Astrocyte of the cerebellum (primary cell): ENCODE data around the gene KAT2B.

Experiments
- DNase-seq: peaks from one replicate; pipeline ENCODE4 v3.0.0-alpha.2; 2011; ENCODE audit warnings: low read depth
- H3K4me3 ChIP-seq: 2 replicates; pipeline ENCODE4 v1.5.1; 2011; ENCODE audit warnings: mild to moderate bottlenecking, low read depth, low read length, moderate library complexity
- CTCF ChIP-seq: IDR thresholded peaks from 2 replicates; pipeline ENCODE4 v1.5.1; 2012; ENCODE audit warnings: low read length, low read depth, moderate library complexity, mild to moderate bottlenecking; ENCODE audit errors: missing control alignments
- in situ Hi-C: cut with HindIII; loops from 2 replicates; pipeline ENCODE4 v1.10.0; 2017; ENCODE audit warnings: low sequenced_read_pairs

KAT2B gene

GRCh38 chr3:20143519-20143918 lies 103.3 kb downstream of the KAT2B start:
- TF ChIP-seq CTCF = no peak
- H3K4me3 ChIP-seq = no peak overlapping the region
- no peak for DNase-seq
- in situ Hi-C loops = loop anchor here (5.0 kb wide), 1 partner anchor 51 kb away; no protein-coding TSS in a partner anchor

DNA sequence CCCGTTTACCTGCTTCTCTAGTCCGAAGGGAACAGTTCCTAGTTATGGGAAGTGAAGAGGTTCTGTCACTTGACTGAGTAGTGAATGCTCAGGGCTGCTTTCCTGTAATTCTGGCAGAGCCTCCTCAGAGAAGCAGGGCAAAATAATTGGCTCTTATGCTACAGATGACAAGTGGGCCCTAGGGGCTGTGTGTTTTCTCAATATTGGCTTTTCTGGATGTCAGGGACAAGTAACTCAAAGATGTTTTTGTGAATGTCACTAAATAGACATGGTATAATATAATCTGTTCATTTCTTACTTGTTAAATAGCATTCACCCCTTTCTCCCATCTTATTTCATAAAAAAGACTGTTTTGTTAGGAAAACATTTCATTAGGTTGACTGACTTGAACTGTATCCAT lies 105.6 kb downstream of the KAT2B start:
- no peak for DNase-seq
- no peak overlapping the region for H3K4me3 ChIP-seq
- TF ChIP-seq CTCF = no peak
- in situ Hi-C loops = no loop called here

DNA sequence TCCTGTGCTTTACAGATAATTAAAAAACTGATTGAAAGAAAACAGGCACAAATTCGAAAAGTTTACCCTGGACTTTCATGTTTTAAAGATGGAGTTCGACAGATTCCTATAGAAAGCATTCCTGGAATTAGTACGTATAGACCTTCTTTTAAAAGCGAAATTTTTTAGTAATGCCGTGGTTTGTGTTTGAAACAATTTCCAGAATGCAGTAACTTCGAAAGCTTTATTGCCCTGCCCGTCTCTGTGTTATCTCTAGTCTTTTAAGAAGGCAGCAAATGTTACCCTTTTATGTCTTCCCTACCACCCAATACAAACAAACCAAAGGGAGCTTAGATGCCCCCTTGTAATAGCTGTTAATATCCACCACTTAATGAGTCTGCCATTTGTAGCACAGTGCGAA lies 106.1 kb downstream of the KAT2B start:
- no peak for TF ChIP-seq CTCF
- in situ Hi-C loops = no loop called here
- H3K4me3 ChIP-seq = no peak overlapping the region
- DNase-seq = no peak

DNA sequence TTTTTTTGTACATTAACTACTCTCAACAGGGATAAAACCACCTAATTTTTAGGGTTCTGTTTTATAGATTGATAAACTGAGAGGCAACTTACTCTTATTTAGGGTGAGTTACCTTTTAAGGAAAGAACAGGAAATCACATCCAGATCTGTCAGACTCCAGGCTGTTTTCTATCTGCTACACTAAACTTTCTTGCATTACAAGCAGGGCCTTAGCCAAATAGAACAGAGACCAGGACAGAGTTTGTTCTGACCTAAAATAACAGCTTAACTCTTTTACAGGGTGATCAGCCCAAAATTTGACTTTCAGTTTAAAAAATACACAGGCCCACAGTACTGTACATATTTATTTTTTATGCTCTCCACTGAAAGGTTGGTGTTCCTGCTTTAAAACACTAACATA lies 107.1 kb downstream of the KAT2B start:
- in situ Hi-C loops = no loop called here
- TF ChIP-seq CTCF = no peak
- H3K4me3 ChIP-seq = no peak overlapping the region
- no peak for DNase-seq

- no peak overlapping the region for H3K4me3 ChIP-seq
- TF ChIP-seq CTCF = no peak
- in situ Hi-C loops = no loop called here
- no peak for DNase-seq
These were observed 108.2 kb downstream of the KAT2B start for GRCh38 chr3:20148466-20148865.

DNA sequence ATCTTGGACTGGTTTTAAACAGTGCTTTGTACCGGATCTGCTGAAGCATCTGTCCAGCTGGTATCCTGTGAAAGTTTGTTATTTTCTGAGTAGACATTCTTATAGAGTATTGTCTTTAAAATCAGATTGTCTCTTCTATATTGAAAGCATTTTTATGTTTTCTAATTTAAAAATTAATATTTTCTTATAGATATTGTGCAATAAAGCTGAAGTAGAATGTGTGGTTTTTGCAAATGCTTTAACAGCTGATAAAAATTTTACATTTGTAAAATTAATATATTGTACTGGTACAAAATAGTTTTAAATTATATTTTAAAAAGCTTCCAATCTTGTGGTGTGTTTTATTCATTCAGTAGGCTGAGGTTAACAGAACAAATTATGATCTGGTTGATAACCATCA lies 113.8 kb downstream of the KAT2B start:
- DNase-seq = no peak
- in situ Hi-C loops = no loop called here
- TF ChIP-seq CTCF = no peak
- H3K4me3 ChIP-seq = no peak overlapping the region

- in situ Hi-C loops = no loop called here
- no peak for DNase-seq
- H3K4me3 ChIP-seq = no peak overlapping the region
- TF ChIP-seq CTCF = no peak
These were observed 114.7 kb downstream of the KAT2B start for GRCh38 chr3:20154928-20155327.
